Vagina (tissue), 2 donors: Measurements from ENCODE around the gene PIWIL4. TPM values are rescaled to one million over a fixed set of nuclear protein-coding genes. Genes with fewer than 3 reads are reported as not detected.
"Not testable (repeated sequence)": the region's sequence is repeated elsewhere in the genome, so short reads cannot be mapped to it uniquely, and the experiment has no call there.

Experiments used
- DNase-seq, 2 donors: peaks; one replicate each; pipeline ENCODE4 v3.0.0-alpha.2; 2017; ENCODE audit errors: extremely low spot score in 2 of 2
- H3K27ac ChIP-seq: fragments of 200-600 bp; sonication (generic); one replicate; pipeline ENCODE4 v1.5.1; 2019
- H3K27me3 ChIP-seq: fragments of 200-600 bp; sonication (generic); one replicate; pipeline ENCODE4 v1.5.1; 2019
- H3K36me3 ChIP-seq, 2 donors: fragments of 200-600 bp; sonication (generic); one replicate each; pipeline ENCODE4 v1.5.1; 2017 to 2019
- H3K4me1 ChIP-seq: fragments of 200-600 bp; sonication (generic); one replicate; pipeline ENCODE4 v1.5.1; 2019
- H3K4me3 ChIP-seq, 2 donors: fragments of 200-600 bp; sonication (generic); 1 replicate in 1 of 2; 2 replicates in 1 of 2; pipeline ENCODE4 v1.5.1; 2016 to 2019
- H3K9me3 ChIP-seq: fragments of 200-600 bp; sonication (generic); one replicate; pipeline ENCODE4 v1.5.1; 2019
- POLR2A ChIP-seq, 2 donors: fragments of 450-650 bp; IDR thresholded peaks; one replicate each; pipeline ENCODE4 v1.6.1; 2017; ENCODE audit warnings: antibody characterized with exemption in 2 of 2, mild to moderate bottlenecking in 2 of 2, moderate library complexity in 2 of 2
- POLR2AphosphoS5 ChIP-seq, 2 donors: sonication (generic); formaldehyde crosslinking; IDR thresholded peaks; one replicate each; pipeline ENCODE4 v1.9.0; 2017; ENCODE audit warnings: antibody characterized with exemption in 2 of 2, mild to moderate bottlenecking in 2 of 2, low read depth in 1 of 2; ENCODE audit not compliant: insufficient read depth in 1 of 2
- intact Hi-C: fragments of 100-400 bp; cut with DNase I; formaldehyde crosslinking; loops from one replicate; pipeline ENCODE4 v1.15.1; 2023
- total RNA-seq: library from RNA; depleted of rRNA; stranded (reverse); fragments of >200 nt; gene quantifications from one replicate; pipeline ENCODE4 v1.2.3, GENCODE V29; 2016
- TF ChIP-seq, protein P1 (sequence below), 3 experiments: fragments of 450-650 bp in 2 of 3; fragments of 200-600 bp in 1 of 3; sonication (generic) in 1 of 3; IDR thresholded peaks; one replicate each; pipeline ENCODE4 v1.5.1; 2017 to 2019; ENCODE audit warnings: antibody characterized with exemption in 3 of 3, mild to moderate bottlenecking in 2 of 3, moderate library complexity in 2 of 3

The PIWIL4 gene
- total RNA-seq, 1 donor from 2014 or later, result 3.2 TPM

DNA sequence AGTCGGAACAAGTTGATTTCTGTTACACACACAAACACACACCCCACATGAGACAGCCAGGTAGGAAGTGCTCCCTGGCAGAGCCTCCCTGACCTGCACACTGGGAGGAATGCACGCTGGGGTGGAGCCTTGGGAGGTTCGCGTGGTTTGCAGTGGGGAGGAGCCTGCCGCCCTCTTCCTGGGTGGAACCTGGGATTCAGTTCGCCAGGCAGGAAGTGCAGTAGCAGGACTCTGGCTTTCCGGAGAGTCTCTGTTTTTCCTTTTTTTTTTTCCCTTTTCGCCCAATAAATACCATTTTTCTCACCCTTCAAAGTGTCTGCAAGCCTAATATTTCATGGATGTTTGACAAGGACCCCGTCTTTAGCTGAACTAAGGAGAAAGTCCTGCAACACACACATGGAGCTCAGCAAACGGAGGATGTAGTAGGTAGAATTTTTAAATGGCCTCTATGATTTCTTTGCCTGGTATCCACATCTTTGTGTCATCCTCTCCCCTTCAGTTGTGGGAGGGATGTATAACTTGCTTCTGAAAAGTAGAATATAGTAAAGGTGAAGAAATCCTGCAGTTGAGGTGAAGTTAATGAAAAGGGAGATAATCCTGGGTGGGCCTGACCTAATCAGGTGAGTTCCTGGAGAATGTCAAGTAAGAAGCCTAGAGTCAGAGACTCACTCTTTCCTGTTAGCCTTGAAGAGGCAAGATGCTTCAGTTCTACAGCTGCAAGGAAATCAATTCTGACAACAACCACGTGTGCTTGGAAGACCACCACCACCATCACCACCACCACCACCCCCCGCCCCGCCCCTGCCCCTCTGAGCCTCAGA lies 72.9 kb downstream of the PIWIL4 start:
- intact Hi-C loops, result loop anchor here (5.0 kb wide), 2 partner anchors 1443 to 1792 kb away; partner anchors contain the start of gene SLC36A4
- peaks cover 9% of the 10 kb centered on the region for H3K4me1 ChIP-seq
- H3K4me3 ChIP-seq, result no peak overlapping the region
- no peak overlapping the region for H3K27ac ChIP-seq
- H3K27me3 ChIP-seq, result no peaks in the 10 kb centered on the region
- no peaks in the 10 kb centered on the region for H3K9me3 ChIP-seq
- TF ChIP-seq, protein P1, sequence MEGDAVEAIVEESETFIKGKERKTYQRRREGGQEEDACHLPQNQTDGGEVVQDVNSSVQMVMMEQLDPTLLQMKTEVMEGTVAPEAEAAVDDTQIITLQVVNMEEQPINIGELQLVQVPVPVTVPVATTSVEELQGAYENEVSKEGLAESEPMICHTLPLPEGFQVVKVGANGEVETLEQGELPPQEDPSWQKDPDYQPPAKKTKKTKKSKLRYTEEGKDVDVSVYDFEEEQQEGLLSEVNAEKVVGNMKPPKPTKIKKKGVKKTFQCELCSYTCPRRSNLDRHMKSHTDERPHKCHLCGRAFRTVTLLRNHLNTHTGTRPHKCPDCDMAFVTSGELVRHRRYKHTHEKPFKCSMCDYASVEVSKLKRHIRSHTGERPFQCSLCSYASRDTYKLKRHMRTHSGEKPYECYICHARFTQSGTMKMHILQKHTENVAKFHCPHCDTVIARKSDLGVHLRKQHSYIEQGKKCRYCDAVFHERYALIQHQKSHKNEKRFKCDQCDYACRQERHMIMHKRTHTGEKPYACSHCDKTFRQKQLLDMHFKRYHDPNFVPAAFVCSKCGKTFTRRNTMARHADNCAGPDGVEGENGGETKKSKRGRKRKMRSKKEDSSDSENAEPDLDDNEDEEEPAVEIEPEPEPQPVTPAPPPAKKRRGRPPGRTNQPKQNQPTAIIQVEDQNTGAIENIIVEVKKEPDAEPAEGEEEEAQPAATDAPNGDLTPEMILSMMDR (IDR thresholded peaks at IDR 0.05), result no peak
- TF ChIP-seq POLR2A (IDR thresholded peaks at IDR 0.05) (no peak), POLR2AphosphoS5 (IDR thresholded peaks at IDR 0.05; ENCODE audit: insufficient read depth in 1 of 2, low read depth in 1 of 2) (no peak)
- no peaks in the 10 kb centered on the region for H3K36me3 ChIP-seq
- no peak for DNase-seq

DNA sequence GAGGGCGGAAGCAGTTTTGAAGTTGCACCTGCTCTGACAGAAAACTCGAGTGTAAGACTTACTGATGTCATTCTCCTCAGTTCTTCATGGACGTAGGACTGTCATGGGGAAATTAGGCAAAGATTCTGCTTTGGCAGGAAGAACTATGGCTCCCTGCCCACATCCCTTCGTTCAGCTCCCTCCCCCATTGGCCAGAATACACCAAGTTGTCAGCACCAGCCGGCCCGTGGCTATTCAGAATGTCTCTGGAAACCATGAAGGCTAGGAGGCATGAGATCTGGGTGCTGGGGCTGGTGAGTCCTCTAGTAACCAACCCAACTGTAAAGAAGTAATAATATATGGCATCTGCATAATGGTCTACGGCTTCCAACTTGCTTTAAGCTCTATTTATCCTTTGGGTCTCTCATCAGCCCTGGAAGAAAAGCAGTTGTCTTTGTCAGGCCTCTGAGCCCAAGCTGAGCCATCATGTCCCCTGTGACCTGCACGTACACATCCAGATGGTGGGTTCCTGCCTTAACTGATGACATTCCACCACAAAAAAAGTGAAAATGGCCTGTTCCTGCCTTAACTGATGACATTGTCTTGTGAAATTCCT lies 74.1 kb downstream of the PIWIL4 start:
- DNase-seq, result no peak
- no peak overlapping the region for H3K4me3 ChIP-seq
- H3K27ac ChIP-seq, result no peak overlapping the region
- TF ChIP-seq, protein P1 (IDR thresholded peaks at IDR 0.05), result no peak
- TF ChIP-seq POLR2AphosphoS5 (IDR thresholded peaks at IDR 0.05; ENCODE audit: insufficient read depth in 1 of 2, low read depth in 1 of 2) (no peak), POLR2A (IDR thresholded peaks at IDR 0.05) (no peak)
- intact Hi-C loops, result loop anchor here (5.0 kb wide), 1 partner anchor 1791 kb away; no protein-coding TSS in a partner anchor
- H3K9me3 ChIP-seq, result no peaks in the 10 kb centered on the region
- H3K36me3 ChIP-seq, result no peaks in the 10 kb centered on the region
- H3K4me1 ChIP-seq, result peaks cover 9% of the 10 kb centered on the region
- no peaks in the 10 kb centered on the region for H3K27me3 ChIP-seq

DNA sequence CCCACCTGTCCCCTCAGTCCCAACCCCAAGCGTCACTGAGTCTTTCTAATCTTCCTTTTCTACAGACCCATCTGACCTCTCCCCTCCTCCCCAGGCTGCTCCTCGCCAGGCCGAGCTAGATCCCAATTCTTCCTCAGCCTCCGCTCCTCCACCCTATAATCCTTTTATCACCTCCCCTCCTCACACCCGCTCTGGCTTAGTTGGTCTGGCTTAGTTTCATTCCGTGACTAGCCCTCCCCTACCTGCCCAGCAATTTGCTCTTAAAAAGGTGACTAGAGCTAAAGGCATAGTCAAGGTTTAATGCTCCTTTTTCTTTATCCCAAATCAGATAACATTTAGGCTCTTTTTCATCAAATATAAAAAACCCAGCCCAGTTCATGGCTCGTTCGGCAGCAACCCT lies 76.0 kb downstream of the PIWIL4 start:
- intact Hi-C loops, result loop anchor here (5.0 kb wide), 1 partner anchor 1789 kb away; no protein-coding TSS in a partner anchor
- not testable (repeated sequence) for DNase-seq, H3K4me1 ChIP-seq

DNA sequence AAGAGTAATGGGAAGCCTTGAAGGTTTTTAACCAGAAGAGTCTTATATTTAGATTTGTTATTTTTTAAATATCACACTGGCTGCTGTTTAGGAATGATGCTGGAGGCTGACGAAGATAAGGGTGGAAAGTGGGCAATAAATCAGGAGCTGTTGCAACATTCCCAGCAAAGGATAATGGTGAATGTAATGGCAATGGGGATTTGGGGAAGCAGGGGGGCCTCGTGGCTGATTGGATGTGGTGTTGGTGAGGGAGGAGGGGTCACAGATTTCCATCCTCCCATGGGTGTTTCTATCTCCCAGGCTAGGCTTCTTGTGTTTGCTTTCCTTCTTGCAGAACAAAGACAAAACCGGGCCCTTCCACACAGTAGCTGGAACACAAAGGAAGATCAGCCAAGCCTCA lies 80.8 kb downstream of the PIWIL4 start:
- no peaks in the 10 kb centered on the region for H3K27me3 ChIP-seq
- TF ChIP-seq POLR2AphosphoS5 (IDR thresholded peaks at IDR 0.05; ENCODE audit: insufficient read depth in 1 of 2, low read depth in 1 of 2) (no peak), POLR2A (IDR thresholded peaks at IDR 0.05) (no peak)
- TF ChIP-seq, protein P1 (IDR thresholded peaks at IDR 0.05), result no peak
- H3K4me3 ChIP-seq, result no peak overlapping the region
- no peaks in the 10 kb centered on the region for H3K4me1 ChIP-seq
- intact Hi-C loops, result no loop called here
- DNase-seq, result no peak
- no peak overlapping the region for H3K27ac ChIP-seq
- no peaks in the 10 kb centered on the region for H3K9me3 ChIP-seq
- H3K36me3 ChIP-seq, result no peaks in the 10 kb centered on the region

More for the DNA sequence above, 76.0 kb downstream of the PIWIL4 start:
- H3K4me3 ChIP-seq, H3K36me3 ChIP-seq, H3K27me3 ChIP-seq, H3K27ac ChIP-seq, H3K9me3 ChIP-seq: not testable (repeated sequence)

DNA sequence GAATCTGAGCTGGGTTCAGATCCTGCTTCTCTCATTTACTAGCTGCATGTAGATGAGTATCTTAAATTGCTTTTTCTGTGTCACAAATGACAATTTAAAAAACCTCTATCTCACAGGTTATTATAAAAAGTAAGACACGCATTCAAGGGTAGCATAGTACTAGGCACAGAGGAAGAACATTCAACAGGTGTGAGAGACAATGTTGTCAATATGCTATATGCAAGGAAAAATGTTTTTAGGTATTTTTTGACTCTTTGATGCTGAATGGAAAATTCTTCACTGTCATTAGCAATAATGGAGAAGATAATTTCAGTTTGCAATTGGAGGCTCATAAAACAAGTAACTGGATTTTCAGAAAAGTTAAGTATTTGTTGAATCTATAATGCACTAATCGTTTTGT lies 81.6 kb downstream of the PIWIL4 start:
- intact Hi-C loops, result no loop called here
- no peak for DNase-seq

More for the DNA sequence above, 81.6 kb downstream of the PIWIL4 start:
- no peak for TF ChIP-seq POLR2A (IDR thresholded peaks at IDR 0.05)
- TF ChIP-seq, protein P1 (IDR thresholded peaks at IDR 0.05), result no peak
- no peak for TF ChIP-seq POLR2AphosphoS5 (IDR thresholded peaks at IDR 0.05; ENCODE audit: insufficient read depth in 1 of 2, low read depth in 1 of 2)
- H3K9me3 ChIP-seq, result no peaks in the 10 kb centered on the region
- H3K4me3 ChIP-seq, result no peak overlapping the region
- no peaks in the 10 kb centered on the region for H3K36me3 ChIP-seq
- H3K27me3 ChIP-seq, result no peaks in the 10 kb centered on the region
- H3K4me1 ChIP-seq, result no peaks in the 10 kb centered on the region
- no peak overlapping the region for H3K27ac ChIP-seq
